Forelimb muscle (tissue), 1 donor: ENCODE results near the gene HTN3. TPM values are rescaled to one million over a fixed set of nuclear protein-coding genes. Genes with fewer than 3 reads are reported as not detected.

Source experiments
- polyA plus RNA-seq: library from polyadenylated mRNA; unstranded; fragments of 120-200 nt; gene quantifications from one replicate; pipeline ENCODE4 v1.2.1, GENCODE V29; 2013; ENCODE audit not compliant: insufficient read length

The HTN3 gene
- polyA plus RNA-seq, 1 donor, result not detected

Other genes with a start within 250 kb of the HTN3 start
- 23.6 TPM for gene SULT1E1, start 168.3 kb upstream of the HTN3 start, polyA plus RNA-seq
- not detected for gene CSN1S1, start 97.4 kb upstream of the HTN3 start, polyA plus RNA-seq
- not detected for gene CSN2, start 62.7 kb upstream of the HTN3 start, polyA plus RNA-seq
- not detected for gene STATH, start 32.5 kb upstream of the HTN3 start, polyA plus RNA-seq
- gene HTN1, start 22.0 kb downstream of the HTN3 start, polyA plus RNA-seq, result 0.08 TPM
- 0.05 TPM for gene PRR27, start 125.8 kb downstream of the HTN3 start, polyA plus RNA-seq
- gene ODAM, start 167.3 kb downstream of the HTN3 start, polyA plus RNA-seq, result not detected
- gene FDCSP, start 197.7 kb downstream of the HTN3 start, polyA plus RNA-seq, result 1.5 TPM
- gene CSN3, start 214.1 kb downstream of the HTN3 start, polyA plus RNA-seq, result not detected